Lower lobe of right lung (tissue), 2 donors: ENCODE data around the gene PCSK6. TPM values are rescaled to one million over a fixed set of nuclear protein-coding genes. Genes with fewer than 3 reads are reported as not detected.
A peak's percentile ranks its signal among the peaks of the same experiment; 100 is the strongest.
"Not testable (repeated sequence)": the region's sequence is repeated elsewhere in the genome, so short reads cannot be mapped to it uniquely, and the experiment has no call there.

ENCODE experiments used
- ATAC-seq, 2 donors: fragments of 200-7000 bp; cut with Tn5 transposase; one replicate each; pipeline ENCODE4 v1.9.1; 2020 to 2022; ENCODE audit warnings: mild to moderate bottlenecking in 2 of 2, moderate library complexity in 2 of 2
- DNase-seq: peaks from one replicate; pipeline ENCODE4 v3.0.0-alpha.2; 2020
- H3K27ac ChIP-seq: fragments of 200-600 bp; one replicate; pipeline ENCODE4 v1.8.0; 2022
- H3K27me3 ChIP-seq: fragments of 200-600 bp; one replicate; pipeline ENCODE4 v1.8.0; 2022; ENCODE audit warnings: low read depth
- H3K36me3 ChIP-seq: fragments of 200-600 bp; one replicate; pipeline ENCODE4 v1.8.0; 2022; ENCODE audit warnings: mild to moderate bottlenecking
- H3K4me1 ChIP-seq: fragments of 200-600 bp; one replicate; pipeline ENCODE4 v1.8.0; 2022
- H3K4me3 ChIP-seq: fragments of 200-600 bp; one replicate; pipeline ENCODE4 v1.8.0; 2022; ENCODE audit warnings: mild to moderate bottlenecking
- H3K9me3 ChIP-seq: fragments of 200-600 bp; one replicate; pipeline ENCODE4 v1.8.0; 2022
- intact Hi-C: fragments of 100-400 bp; cut with DNase I; formaldehyde crosslinking; loops from one replicate; pipeline ENCODE4 v1.11.0; 2022
- total RNA-seq: library from RNA; stranded (reverse); fragmentation: NEBNext Ultra II Directional; extraction: Animal tissue kit (Norgen Biotek cat#: 25700); gene quantifications from one replicate; pipeline ENCODE4 v1.2.1, GENCODE V29; 2021
- TF ChIP-seq, protein P1 (sequence below): fragments of 200-600 bp; IDR thresholded peaks from one replicate; pipeline ENCODE4 v1.8.0; 2022; ENCODE audit warnings: antibody characterized with exemption, mild to moderate bottlenecking
- donor health status: DM: no; HTN: yes; CAD: no; lungs with severe emphysema.

The PCSK6 gene
- total RNA-seq, 1 donor from 2014 or later, result 12.3 TPM

DNA sequence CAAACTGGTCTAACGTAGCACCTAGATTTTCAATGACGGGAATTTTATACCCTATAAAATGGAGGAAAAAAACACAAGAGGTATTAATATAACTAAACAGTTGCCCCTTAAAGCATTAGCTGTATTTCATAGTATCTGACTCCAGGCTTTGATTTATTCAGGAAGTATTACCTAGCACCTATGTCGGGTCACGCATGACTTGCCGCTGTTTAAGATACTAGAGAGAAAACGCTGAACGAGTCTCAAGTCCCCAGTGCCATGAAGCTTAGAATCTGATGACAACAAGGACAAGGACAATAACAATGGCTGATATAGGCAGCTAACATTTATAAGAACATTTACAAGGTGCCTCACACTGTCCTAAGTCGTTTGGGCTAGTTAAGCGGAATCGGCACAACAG is 196.4 kb downstream of the PCSK6 start:
- H3K27me3 ChIP-seq, result no peaks in the 10 kb centered on the region
- H3K27ac ChIP-seq, result no peak overlapping the region
- peaks cover 24% of the 10 kb centered on the region for H3K4me1 ChIP-seq
- no peaks in the 10 kb centered on the region for H3K9me3 ChIP-seq
- TF ChIP-seq, protein P1, sequence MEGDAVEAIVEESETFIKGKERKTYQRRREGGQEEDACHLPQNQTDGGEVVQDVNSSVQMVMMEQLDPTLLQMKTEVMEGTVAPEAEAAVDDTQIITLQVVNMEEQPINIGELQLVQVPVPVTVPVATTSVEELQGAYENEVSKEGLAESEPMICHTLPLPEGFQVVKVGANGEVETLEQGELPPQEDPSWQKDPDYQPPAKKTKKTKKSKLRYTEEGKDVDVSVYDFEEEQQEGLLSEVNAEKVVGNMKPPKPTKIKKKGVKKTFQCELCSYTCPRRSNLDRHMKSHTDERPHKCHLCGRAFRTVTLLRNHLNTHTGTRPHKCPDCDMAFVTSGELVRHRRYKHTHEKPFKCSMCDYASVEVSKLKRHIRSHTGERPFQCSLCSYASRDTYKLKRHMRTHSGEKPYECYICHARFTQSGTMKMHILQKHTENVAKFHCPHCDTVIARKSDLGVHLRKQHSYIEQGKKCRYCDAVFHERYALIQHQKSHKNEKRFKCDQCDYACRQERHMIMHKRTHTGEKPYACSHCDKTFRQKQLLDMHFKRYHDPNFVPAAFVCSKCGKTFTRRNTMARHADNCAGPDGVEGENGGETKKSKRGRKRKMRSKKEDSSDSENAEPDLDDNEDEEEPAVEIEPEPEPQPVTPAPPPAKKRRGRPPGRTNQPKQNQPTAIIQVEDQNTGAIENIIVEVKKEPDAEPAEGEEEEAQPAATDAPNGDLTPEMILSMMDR, result no peak
- DNase-seq, result no peak
- intact Hi-C loops, result loop anchor here (10.0 kb wide), 1 partner anchor 362 kb away; the partner anchor contains the start of gene TM2D3
- peaks cover 17% of the 10 kb centered on the region for H3K36me3 ChIP-seq
- peak overlapping the region; percentile 89 for H3K4me3 ChIP-seq
- ATAC-seq, result no peak

DNA sequence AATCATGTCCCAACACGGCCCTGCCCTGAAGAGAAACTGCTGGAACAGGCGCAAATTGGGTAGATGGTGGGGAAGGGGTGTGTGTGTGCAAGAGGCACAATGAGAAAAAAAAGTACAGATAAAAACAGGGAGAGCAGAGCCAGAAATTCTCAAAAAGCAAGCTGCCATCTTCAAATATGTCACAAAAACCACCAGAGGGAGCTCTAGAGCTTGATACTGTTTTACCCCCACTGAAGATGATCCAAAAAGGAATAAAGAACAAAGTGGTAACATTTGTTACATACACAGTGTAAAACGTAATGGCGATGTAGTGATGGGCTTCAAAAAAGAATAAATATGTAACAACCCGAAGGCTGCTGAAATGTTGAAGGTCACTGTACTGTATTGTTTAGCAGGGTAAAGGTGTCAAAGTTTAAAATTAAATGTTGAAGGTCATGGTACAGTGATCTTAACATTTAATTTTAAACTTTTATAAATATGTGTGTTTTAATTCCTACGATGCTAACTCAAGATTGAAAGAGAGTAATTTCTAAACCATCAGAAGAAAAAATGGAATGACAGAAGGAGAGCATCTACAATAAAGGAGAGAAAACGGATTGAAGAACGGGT is 200.5 kb downstream of the PCSK6 start:
- Histone ChIP-seq H3K27me3 (no peaks in the 10 kb centered on the region), H3K4me1 (peaks cover 13% of the 10 kb centered on the region), H3K36me3 (peaks cover 58% of the 10 kb centered on the region), H3K4me3 (no peak overlapping the region), H3K27ac (no peak overlapping the region), H3K9me3 (no peaks in the 10 kb centered on the region)
- TF ChIP-seq, protein P1, result peak; percentile 59
- intact Hi-C loops, result no loop called here
- ATAC-seq (peak; percentile 47 to 64), DNase-seq (no peak)

DNA sequence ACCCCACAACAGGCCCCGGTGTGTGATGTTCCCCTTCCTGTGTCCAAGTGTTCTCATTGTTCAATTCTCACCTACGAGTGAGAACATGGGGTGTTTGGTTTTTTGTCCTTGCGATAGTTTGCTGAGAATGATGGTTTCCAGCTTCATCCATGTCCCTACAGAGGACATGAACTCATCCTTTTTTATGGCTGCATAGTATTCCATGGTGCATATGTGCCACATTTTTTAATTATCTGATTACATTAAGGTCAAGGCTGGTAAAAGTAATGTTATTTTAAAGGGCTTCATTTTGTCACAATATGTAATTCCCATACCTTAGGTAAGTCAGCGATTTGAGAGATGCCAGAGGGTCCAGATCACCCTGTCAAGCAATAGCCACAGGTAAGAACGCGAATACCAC is 202.2 kb downstream of the PCSK6 start:
- ATAC-seq, H3K27me3 ChIP-seq, H3K4me1 ChIP-seq, H3K27ac ChIP-seq, H3K9me3 ChIP-seq, intact Hi-C loops, H3K4me3 ChIP-seq, DNase-seq: not testable (repeated sequence)
- H3K36me3 ChIP-seq, result peaks cover 74% of the 10 kb centered on the region

DNA sequence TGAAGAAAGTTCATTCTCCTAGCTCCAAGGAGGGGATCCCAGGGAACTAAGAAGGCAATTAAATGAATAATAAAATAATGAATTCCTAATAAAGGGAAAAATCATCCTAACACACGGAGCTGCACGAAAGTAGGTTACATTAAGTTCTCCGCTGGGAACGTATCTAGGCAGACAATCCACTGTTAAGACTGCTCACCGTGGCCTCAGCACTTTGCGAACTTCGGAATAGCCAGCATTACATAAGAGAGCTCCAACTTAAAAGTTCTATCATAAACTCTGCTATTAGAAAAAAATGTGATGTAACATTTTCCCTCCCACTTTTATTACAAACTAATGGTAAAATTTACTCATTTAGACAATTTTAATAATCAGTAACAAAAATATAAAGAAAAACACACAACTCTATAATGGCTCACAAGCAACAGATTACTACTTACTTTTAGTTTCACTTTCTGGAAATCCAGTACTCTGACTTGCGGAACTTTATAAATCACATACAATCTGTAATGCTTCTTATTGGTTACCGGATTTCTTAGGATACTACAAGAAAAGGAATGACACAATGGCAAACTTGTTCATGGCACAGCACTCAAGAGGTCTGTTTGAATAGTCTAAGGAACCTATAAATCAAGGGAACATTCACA is 202.9 kb downstream of the PCSK6 start:
- no peak overlapping the region for H3K27ac ChIP-seq
- H3K27me3 ChIP-seq, result no peaks in the 10 kb centered on the region
- no peak for DNase-seq
- peaks cover 82% of the 10 kb centered on the region for H3K36me3 ChIP-seq
- H3K9me3 ChIP-seq, result no peaks in the 10 kb centered on the region
- ATAC-seq, result no peak
- H3K4me3 ChIP-seq, result no peak overlapping the region
- TF ChIP-seq, protein P1, result no peak
- intact Hi-C loops, result no loop called here
- H3K4me1 ChIP-seq, result no peaks in the 10 kb centered on the region

DNA sequence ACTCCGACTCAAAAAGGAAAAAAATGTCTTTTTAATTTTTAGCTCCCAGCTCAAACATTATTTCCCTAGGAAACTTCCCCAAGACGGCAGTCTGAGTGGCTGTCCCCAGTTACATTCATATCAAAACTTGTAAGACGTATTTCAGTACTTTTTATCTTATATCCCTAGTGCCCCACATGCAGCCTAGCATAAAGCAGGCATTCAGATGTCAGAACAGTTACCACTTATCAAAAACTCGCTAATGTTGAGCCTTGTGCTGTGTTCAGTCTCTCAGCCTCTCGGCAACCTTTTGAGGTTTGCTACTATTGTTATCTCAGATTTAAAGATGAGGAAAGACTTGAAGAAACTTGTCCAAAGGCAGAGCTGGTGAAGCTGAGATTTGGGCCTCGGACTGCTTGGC is 205.6 kb downstream of the PCSK6 start:
- Histone ChIP-seq H3K4me1 (no peaks in the 10 kb centered on the region), H3K4me3 (no peak overlapping the region), H3K27ac (no peak overlapping the region), H3K36me3 (peaks cover 90% of the 10 kb centered on the region), H3K27me3 (no peaks in the 10 kb centered on the region), H3K9me3 (no peaks in the 10 kb centered on the region)
- no peak for DNase-seq
- no peak for ATAC-seq
- intact Hi-C loops, result no loop called here
- TF ChIP-seq, protein P1, result no peak

DNA sequence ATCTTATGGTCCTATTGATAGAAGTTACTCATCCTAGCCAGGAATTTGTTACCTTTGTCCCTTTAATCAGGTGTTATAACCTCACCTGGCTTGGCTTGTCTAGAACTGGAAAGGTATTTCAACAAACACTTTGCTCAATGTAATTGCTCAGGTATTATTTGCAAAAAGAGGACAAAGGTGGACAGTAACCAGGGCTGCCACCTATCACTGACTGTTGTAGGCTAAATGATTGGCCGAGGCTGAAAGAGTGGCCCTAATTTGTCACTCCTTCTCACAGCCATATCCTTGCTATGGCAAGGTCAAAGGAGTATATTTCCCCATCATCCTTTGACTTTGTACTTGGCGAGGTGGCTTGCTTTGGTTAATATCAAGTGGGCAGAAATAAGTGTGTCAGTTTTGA is 209.5 kb downstream of the PCSK6 start:
- H3K36me3 ChIP-seq, result peaks cover 61% of the 10 kb centered on the region
- H3K27ac ChIP-seq, result no peak overlapping the region
- H3K4me1 ChIP-seq, result peaks cover 20% of the 10 kb centered on the region
- TF ChIP-seq, protein P1, result no peak
- intact Hi-C loops, result no loop called here
- H3K4me3 ChIP-seq, result no peak overlapping the region
- DNase-seq, result no peak
- ATAC-seq, result no peak
- no peaks in the 10 kb centered on the region for H3K9me3 ChIP-seq
- H3K27me3 ChIP-seq, result no peaks in the 10 kb centered on the region
